GM19240 (cell line): ENCODE results near the gene AGAP1.

Experiments
- DNase-seq: peaks from one replicate; pipeline ENCODE4 v3.0.0; 2011; ENCODE audit warnings: low spot score; ENCODE audit not compliant: insufficient read length

The AGAP1 gene

GRCh38 chr2:235606004-235606715, 112.3 kb downstream of the AGAP1 start:
- no peak for DNase-seq

GRCh38 chr2:235607546-235608199, 113.8 kb downstream of the AGAP1 start:
- DNase-seq: no peak

GRCh38 chr2:235608200-235608887, 114.5 kb downstream of the AGAP1 start:
- DNase-seq: no peak

GRCh38 chr2:235609321-235609720, 115.5 kb downstream of the AGAP1 start:
- no peak for DNase-seq

DNA sequence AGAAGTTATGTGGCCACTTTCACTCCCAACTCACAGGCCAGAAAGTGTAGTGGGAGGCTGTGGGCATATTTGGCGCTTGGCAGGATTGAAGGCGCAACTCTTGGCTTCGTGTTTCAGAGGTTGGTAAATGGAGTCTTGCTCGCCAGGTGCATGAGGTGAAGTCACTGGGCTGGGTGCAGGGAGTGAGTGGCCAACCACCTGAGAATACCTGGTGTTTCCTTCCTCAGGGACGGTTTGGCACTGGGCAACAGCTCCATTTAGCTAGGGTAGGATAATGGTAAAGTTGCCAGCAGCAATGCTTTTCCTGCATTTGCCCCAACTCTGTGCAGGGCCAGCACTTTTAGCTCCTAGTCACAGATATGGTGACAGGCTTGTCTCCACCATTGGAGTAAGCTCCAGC, 115.9 kb downstream of the AGAP1 start:
- DNase-seq: no peak

DNA sequence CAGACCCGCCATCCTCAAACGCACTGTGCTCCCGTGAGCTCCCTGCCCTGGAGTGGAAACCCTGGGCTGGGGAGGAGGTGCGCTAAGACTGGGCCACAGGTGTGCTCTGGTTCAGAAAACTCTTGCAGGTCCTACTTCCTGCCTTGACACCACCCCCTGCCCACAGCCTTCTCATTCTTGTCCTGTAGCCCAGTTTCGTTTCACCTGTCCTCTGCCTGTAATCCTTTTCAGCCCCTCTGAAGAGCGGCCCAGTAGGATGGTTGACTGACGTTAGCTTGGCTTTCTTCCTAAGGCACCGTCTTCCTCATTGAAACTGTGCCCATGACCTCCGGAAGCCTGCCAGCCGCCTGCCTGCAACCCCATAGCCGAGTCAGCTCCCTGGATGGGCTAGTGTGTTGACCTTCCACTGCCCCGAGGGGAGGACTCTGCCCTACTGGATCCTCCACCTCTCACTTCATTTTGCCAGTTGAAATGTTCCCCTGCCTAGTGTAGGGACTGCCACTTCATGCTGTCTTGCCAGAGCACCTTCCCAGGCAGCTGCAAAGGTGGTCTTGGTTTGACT, 116.9 kb downstream of the AGAP1 start:
- no peak for DNase-seq

DNA sequence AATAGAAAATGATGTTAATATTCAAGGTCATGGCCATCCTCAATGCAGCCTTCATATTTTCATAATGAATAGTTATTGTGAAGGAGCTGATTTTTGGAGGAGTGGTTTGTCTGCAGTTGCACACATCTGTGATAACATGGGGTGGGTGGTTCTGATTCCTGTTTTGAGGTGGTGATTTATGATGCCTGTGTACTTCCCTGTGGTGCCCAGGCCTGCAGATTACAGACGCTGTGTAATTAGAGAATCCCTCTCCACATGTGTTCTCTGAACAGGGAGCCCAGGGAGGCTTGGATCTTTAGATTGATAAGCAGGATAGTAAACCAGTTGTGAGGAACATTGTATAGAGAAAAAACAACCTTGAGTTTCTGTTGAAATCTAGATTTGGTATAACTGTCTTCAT, 117.5 kb downstream of the AGAP1 start:
- no peak for DNase-seq

GRCh38 chr2:235611756-235612155, 117.9 kb downstream of the AGAP1 start:
- no peak for DNase-seq

DNA sequence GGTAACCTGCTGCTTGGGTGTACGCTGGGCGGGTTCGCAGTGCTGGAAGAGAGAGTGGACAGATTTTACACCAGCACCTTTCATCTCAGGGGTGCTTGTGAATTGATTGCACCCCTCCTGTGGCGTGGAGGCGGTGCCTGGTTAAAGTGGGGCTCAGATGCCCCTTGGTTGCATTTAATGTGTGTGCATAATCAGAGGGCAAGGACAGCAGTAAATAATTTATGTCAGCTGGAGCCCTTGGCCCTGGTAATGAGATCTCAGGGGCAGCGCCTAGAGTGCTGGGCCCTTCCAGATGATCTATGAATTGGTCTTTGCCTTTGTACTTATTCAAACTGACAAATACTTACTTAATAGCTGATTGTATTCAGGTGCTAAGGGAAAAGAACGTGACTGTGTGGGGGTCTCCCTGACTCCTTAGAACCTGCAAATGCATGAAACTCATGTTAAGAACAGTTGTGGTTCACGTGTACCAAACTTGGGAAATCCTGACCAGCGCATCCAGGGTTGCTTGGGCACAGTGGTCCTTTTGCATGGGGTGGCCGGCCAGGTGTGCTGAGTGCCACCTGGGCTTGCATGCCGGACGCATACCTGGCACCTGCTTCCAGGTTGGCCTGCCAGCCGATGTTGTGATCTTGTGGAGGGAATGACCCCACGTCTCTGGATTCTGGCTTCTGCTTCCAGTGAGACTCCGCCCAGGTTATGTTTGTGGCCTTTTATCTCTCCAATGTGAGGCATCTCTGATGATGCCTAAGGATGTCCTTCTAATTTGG, 118.5 kb downstream of the AGAP1 start:
- DNase-seq: no peak

DNA sequence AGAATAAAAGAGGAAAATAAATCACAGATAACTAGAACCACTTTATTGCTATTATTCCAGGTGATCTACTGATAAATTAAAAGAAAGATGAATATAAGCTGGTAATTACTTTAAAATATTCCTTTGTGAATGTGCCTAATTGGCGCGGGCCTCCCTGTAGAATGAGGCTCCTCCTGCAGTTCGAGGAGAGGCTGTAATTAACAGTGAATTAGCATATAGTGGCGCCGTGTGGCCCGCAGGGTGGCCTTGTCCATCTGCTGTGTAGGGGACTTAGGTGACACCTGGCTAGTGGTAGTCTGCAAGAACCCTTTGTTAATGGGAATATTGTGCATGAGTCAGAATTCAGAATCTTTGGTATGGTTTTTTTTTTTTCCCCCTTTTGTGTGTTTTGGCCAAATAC, 119.8 kb downstream of the AGAP1 start:
- DNase-seq: no peak

- no peak for DNase-seq
Measured at GRCh38 chr2:235614176-235614860, 120.5 kb downstream of the AGAP1 start.

DNA sequence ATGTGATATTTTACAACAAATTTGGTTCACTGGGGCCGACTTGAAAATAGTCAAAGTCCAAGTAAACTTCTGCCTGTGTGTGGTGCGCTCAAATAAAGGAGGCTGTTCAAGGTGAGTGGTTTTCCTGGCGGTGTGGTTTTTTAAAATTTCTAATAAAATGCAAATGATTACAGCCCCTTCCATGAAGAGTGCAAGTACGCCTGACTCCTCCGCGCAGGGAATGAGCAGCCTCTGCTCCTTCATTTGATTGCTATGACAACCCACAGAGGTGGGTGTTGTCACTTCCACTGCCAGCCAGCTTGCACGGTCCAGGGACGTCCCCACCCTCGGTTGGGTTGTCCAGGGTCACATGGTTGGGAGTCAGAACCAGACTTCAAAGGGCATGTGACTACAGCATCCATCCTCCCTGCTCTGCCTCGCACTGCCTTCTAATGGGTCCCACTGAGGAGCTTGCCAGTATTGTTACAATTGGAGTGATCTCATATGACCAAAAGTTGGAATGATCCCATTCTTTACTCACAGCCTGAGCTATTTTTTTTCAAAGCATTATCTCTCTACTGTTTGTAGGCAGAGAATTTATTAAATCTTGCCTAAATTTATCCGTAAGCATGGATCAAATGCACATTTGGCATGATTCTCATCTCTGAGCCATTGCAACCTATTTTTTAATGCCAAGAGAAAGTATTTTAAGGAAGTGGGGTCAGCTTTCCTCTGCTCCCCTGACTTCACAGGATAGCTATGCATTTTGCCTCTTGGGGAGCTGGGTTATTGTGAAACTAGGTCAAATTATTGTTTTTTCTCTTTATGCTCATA, 121.3 kb downstream of the AGAP1 start:
- DNase-seq: no peak

- no peak for DNase-seq
Measured at GRCh38 chr2:235616885-235617284, 123.0 kb downstream of the AGAP1 start.

- DNase-seq: no peak
Measured at GRCh38 chr2:235618039-235618438, 124.2 kb downstream of the AGAP1 start.

GRCh38 chr2:235619544-235619943, 125.7 kb downstream of the AGAP1 start:
- DNase-seq: no peak

DNA sequence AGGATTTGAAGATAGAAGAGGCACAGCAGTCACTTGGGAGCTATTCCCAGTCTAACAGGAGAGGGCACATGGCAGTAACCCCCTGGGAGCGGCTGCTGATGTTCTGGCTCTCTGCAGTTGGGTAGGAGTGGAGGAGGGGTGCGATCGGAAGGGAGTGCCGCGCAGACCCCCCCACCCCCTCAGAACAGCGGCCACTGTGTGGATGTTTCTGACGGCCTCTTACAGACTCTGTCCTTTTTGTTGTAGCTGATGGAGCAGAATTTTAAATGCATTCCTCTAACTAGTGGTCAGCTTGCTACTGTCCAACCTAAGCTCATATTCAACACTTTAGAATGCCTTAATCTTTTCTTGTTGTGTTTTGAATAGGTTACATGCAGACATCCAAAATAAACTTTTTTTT, 127.9 kb downstream of the AGAP1 start:
- DNase-seq: no peak

DNA sequence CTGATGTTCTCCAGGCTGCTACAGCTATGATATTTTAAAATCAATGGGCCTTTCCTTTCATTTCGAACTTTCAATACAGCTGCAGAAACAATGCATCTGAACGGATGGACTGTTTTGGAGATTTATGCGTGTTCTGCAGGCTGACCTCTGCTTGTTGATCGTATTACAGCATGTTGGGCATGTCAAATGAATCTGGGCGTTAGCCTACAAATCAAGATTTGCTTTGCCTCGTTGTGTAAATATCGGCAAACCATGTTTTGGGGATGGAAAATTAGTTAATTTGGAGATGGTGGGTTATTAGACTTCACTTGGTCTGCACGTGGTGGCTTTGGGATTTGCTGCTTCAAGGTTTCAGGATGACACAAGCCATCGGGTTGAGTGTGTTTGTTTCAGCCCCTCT, 129.3 kb downstream of the AGAP1 start:
- DNase-seq: no peak

DNA sequence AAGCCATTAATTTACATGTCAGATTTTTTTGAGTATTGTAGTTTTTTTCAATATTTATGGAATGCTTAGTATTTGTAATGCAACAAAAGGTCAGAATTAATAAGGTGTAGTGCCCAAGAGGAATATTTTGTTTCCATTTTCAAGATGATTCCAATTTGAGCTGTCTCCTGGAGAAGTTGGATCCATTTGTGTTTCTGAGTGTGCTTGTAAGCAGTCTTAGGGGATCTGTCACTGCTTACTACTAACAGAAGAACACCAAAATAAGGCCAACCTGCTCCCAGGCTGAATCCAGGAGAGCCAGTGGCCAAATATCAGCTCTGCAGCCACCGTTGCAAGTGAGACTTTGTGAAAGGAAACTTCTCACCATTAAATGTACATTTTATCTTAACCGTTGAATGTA, 129.9 kb downstream of the AGAP1 start:
- no peak for DNase-seq

GRCh38 chr2:235626658-235627057, 132.8 kb downstream of the AGAP1 start:
- DNase-seq: no peak

- no peak for DNase-seq
Measured at GRCh38 chr2:235627682-235628081, 133.8 kb downstream of the AGAP1 start.
